ENCODE results near the gene SSB. TPM values are rescaled to one million over a fixed set of nuclear protein-coding genes. Genes with fewer than 3 reads are reported as not detected.
"Not testable (repeated sequence)": the region's sequence is repeated elsewhere in the genome, so short reads cannot be mapped to it uniquely, and the experiment has no call there.

SSB gene
- total RNA-seq, 2 experiments from 2014 or later, result 122 to 124 TPM

DNA sequence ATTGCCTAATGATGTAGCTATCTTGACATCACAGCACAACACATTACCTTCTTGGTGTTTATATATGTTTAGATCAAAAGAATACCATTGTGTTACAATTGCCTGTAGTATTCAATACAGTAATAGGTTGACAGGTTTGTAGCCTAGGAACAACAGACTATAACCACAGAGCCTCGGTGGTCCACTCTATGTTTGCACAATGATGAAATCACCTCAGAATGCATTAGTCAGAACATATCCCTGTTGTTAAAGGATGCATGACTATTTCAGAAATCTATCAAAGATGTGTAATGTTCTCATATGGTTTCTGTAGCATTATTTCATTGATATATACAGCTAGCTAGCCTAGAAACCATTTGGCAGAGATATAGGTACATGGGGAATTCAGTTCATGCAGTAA lies 17.2 kb downstream of the SSB start:
- DNase-seq, result no peak
- Mint-ChIP-seq H3K27ac (no peak overlapping the region), H3K9me3 (peaks cover 7% of the 10 kb centered on the region), H3K36me3 (peaks cover 56% of the 10 kb centered on the region), H3K27me3 (no peaks in the 10 kb centered on the region), H3K4me1 (peaks cover 23% of the 10 kb centered on the region), H3K4me3 (no peak overlapping the region)

- H3K27ac Mint-ChIP-seq, H3K27me3 Mint-ChIP-seq, H3K9me3 Mint-ChIP-seq, H3K4me3 Mint-ChIP-seq, DNase-seq: not testable (repeated sequence)
- H3K36me3 Mint-ChIP-seq, result peaks cover 57% of the 10 kb centered on the region
- H3K4me1 Mint-ChIP-seq, result peaks cover 33% of the 10 kb centered on the region
Measured at GRCh38 chr2:169816961-169817360, 18.3 kb downstream of the SSB start.

DNA sequence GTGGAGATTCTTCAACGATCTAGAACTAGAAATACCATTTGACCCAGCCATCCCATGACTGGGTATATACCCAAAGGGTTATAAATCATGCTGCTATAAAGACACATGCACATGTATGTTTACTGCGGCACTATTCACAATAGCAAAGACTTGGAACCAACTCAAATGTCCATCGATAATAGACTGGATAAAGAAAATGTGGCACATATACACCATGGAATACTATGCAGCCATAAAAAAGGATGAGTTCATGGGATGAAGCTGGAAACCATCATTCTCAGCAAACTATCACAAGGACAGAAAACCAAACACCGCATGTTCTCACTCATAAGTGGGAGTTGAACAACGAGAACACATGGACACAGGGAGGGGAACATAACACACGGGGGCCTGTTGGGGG lies 18.7 kb downstream of the SSB start:
- not testable (repeated sequence) for H3K27ac Mint-ChIP-seq, DNase-seq, H3K4me3 Mint-ChIP-seq, H3K27me3 Mint-ChIP-seq, H3K9me3 Mint-ChIP-seq
- peaks cover 35% of the 10 kb centered on the region for H3K4me1 Mint-ChIP-seq
- H3K36me3 Mint-ChIP-seq, result peaks cover 54% of the 10 kb centered on the region

GRCh38 chr2:169818241-169818640 lies 19.6 kb downstream of the SSB start:
- peaks cover 7% of the 10 kb centered on the region for H3K9me3 Mint-ChIP-seq
- H3K36me3 Mint-ChIP-seq, result peaks cover 58% of the 10 kb centered on the region
- H3K27me3 Mint-ChIP-seq, result no peaks in the 10 kb centered on the region
- H3K27ac Mint-ChIP-seq, result no peak overlapping the region
- DNase-seq, result no peak
- H3K4me1 Mint-ChIP-seq, result peaks cover 44% of the 10 kb centered on the region
- H3K4me3 Mint-ChIP-seq, result no peak overlapping the region

DNA sequence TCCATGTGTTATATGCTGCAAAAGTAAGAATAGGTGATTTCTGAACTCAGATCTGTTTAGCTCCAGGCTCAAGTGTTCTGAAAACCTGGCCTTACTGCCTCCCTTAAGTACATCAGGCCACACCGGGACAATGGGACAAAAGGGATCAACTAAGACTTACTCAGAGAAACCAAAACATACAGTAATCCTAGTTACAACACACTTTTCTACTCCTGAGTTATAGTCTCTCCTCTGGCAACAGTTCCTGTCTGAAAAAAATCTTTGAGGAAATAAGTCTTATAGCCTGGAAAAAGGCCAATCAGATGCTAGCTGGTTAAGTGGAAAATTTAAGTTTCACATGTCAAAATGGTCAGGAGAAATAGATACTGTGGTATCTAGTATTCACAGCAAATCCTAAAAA lies 20.4 kb downstream of the SSB start:
- H3K27me3 Mint-ChIP-seq, result no peaks in the 10 kb centered on the region
- peaks cover 63% of the 10 kb centered on the region for H3K36me3 Mint-ChIP-seq
- peaks cover 52% of the 10 kb centered on the region for H3K4me1 Mint-ChIP-seq
- H3K9me3 Mint-ChIP-seq, result peaks cover 7% of the 10 kb centered on the region
- H3K27ac Mint-ChIP-seq, result peak overlapping the region; percentile 32
- no peak for DNase-seq
- no peak overlapping the region for H3K4me3 Mint-ChIP-seq

DNA sequence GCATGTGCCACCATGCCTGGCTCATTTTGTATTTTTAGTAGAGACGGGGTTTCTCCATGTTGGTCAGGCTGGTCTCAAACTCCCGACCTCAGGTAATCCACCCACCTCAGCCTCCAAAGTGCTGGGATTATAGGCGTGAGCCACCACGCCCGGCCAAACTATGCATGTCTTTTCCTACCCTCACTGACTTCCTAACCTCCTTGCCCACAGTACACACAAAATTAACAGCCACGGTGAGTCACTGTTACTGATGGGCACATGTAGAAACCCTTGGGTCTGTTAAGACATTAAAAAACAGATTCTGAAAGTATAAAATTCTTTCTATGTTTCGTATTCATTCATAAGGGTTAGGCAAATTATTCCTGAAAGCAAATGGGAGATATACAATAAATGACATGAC lies 21.4 kb downstream of the SSB start:
- not testable (repeated sequence) for H3K27me3 Mint-ChIP-seq, H3K4me3 Mint-ChIP-seq, H3K9me3 Mint-ChIP-seq
- DNase-seq, result peak; percentile 18
- Mint-ChIP-seq H3K36me3 (peaks cover 59% of the 10 kb centered on the region), H3K4me1 (peaks cover 55% of the 10 kb centered on the region), H3K27ac (peak overlapping the region; percentile 26)

GRCh38 chr2:169822036-169822435 lies 23.4 kb downstream of the SSB start:
- no peaks in the 10 kb centered on the region for H3K27me3 Mint-ChIP-seq
- no peak overlapping the region for H3K27ac Mint-ChIP-seq
- DNase-seq, result no peak
- H3K4me1 Mint-ChIP-seq, result peaks cover 54% of the 10 kb centered on the region
- H3K36me3 Mint-ChIP-seq, result peaks cover 44% of the 10 kb centered on the region
- H3K9me3 Mint-ChIP-seq, result peaks cover 5% of the 10 kb centered on the region
- no peak overlapping the region for H3K4me3 Mint-ChIP-seq

GRCh38 chr2:169822785-169823392 lies 24.2 kb downstream of the SSB start:
- Mint-ChIP-seq H3K4me1 (peaks cover 56% of the 10 kb centered on the region), H3K27ac (peak overlapping the region; percentile 35), H3K4me3 (peak overlapping the region; percentile 93), H3K36me3 (peaks cover 35% of the 10 kb centered on the region), H3K27me3 (no peaks in the 10 kb centered on the region), H3K9me3 (no peaks in the 10 kb centered on the region)
- DNase-seq, result no peak

DNA sequence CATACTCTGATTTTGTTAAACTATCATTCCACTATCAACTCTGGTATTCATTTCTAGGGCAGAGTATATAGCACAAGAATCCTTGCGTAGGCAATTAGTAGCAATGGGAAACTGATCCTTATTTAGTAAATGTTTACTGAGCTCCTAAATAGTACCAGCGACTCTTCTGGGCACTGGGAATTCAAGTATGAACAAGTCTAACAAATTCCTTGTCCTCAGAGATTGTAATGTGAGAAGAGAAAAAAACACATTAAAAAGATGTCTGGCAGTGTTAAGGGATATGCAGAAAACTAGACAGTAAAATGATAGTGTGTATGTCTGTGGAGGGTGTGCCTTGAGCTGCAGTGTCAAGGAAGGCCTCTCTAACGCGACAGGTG lies 25.3 kb downstream of the SSB start:
- Mint-ChIP-seq H3K4me3 (peak overlapping the region; percentile 93), H3K36me3 (peaks cover 30% of the 10 kb centered on the region), H3K27ac (peak overlapping the region; percentile 88), H3K9me3 (no peaks in the 10 kb centered on the region), H3K27me3 (no peaks in the 10 kb centered on the region), H3K4me1 (peaks cover 62% of the 10 kb centered on the region)
- DNase-seq, result no peak

GRCh38 chr2:169824373-169825333 lies 26.0 kb downstream of the SSB start, which contains the start of gene METTL5:
Gene METTL5, minus strand, starts transcription at chr2:169824905. Its CDS starts 308 bp downstream, at chr2:169824597.
- peaks cover 59% of the 10 kb centered on the region for H3K4me1 Mint-ChIP-seq
- peak within 1 kb of the TSS; percentile 93 for H3K4me3 Mint-ChIP-seq
- peak; percentile 88 for DNase-seq
- H3K9me3 Mint-ChIP-seq, result no peaks in the 10 kb centered on the region
- H3K27ac Mint-ChIP-seq, result peak within 1 kb of the TSS; percentile 91
- H3K36me3 Mint-ChIP-seq, result peaks cover 27% of the 10 kb centered on the region
- H3K27me3 Mint-ChIP-seq, result no peaks in the 10 kb centered on the region

DNA sequence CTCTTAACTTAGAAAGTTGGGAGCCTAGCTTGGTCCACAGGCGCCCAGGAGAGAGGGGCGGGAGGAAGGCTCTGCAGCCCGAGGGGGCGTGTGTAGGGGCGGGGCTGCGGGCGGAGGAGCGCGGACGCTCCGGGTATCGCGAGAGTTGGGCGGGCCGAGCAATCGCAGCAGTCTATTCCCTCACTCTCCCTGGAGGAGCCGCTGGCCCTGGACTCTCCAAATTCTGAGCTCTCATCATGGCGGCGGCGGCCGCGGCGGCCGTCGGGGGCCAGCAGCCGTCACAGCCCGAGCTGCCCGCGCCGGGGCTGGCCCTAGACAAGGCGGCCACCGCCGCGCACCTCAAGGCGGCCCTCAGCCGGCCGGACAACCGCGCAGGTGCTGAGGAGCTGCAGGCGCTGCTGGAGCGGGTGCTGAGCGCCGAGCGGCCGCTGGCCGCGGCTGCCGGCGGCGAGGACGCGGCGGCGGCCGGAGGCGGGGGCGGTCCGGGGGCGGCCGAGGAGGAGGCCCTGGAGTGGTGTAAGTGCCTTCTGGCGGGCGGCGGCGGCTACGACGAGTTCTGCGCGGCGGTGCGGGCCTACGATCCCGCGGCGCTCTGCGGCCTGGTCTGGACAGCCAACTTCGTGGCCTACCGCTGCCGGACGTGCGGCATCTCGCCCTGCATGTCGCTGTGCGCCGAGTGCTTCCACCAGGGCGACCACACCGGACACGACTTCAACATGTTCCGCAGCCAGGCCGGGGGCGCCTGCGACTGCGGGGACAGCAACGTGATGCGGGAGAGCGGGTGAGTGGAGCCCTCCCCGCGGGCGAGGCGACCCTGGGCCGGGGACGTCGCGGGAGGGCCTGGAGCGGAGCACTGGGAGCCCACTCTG lies 28.8 kb downstream of the SSB start, which contains the start of gene UBR3:
Gene UBR3 (plus strand): TSS at position 183 of the 869 bp plus-strand sequence. CDS start 54 bp downstream, at position 237.
- H3K9me3 Mint-ChIP-seq, result no peaks in the 10 kb centered on the region
- peak; percentile 92 for DNase-seq
- peaks cover 56% of the 10 kb centered on the region for H3K4me1 Mint-ChIP-seq
- no peaks in the 10 kb centered on the region for H3K27me3 Mint-ChIP-seq
- peak within 1 kb of the TSS; percentile 81 for H3K27ac Mint-ChIP-seq
- peak within 1 kb of the TSS; percentile 92 for H3K4me3 Mint-ChIP-seq
- peaks cover 14% of the 10 kb centered on the region for H3K36me3 Mint-ChIP-seq

GRCh38 chr2:169828141-169828811 lies 29.6 kb downstream of the SSB start:
- Mint-ChIP-seq H3K36me3 (peaks cover 9% of the 10 kb centered on the region), H3K4me3 (peak overlapping the region; percentile 92), H3K9me3 (no peaks in the 10 kb centered on the region), H3K27ac (peak overlapping the region; percentile 81), H3K4me1 (peaks cover 54% of the 10 kb centered on the region), H3K27me3 (no peaks in the 10 kb centered on the region)
- DNase-seq, result peak; percentile 42

DNA sequence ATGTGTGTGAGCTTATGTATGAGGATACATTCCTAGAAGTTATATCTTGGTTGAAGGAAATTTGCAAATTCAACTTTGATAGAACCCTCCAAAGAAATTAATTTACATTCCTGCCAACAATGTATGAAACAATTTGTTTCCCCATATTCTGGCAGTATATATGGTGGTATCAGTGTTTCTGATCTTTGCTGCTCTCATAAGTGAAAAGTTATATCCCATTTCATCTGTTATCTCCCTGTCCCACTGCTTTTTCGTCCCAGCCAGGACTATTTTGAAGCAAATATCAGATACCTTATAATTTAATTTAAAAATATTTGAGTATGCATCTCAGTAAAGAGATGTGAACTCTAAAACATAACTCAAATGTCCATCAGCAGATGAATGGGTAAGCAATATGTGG lies 35.7 kb downstream of the SSB start:
- Mint-ChIP-seq H3K27me3 (no peaks in the 10 kb centered on the region), H3K9me3 (no peaks in the 10 kb centered on the region), H3K4me3 (no peak overlapping the region), H3K36me3 (peaks cover 6% of the 10 kb centered on the region), H3K27ac (no peak overlapping the region), H3K4me1 (peaks cover 40% of the 10 kb centered on the region)
- no peak for DNase-seq

- no peaks in the 10 kb centered on the region for H3K9me3 Mint-ChIP-seq
- peaks cover 17% of the 10 kb centered on the region for H3K4me1 Mint-ChIP-seq
- no peak overlapping the region for H3K4me3 Mint-ChIP-seq
- H3K27me3 Mint-ChIP-seq, result no peaks in the 10 kb centered on the region
- H3K27ac Mint-ChIP-seq, result no peak overlapping the region
- peaks cover 17% of the 10 kb centered on the region for H3K36me3 Mint-ChIP-seq
- no peak for DNase-seq
Measured at GRCh38 chr2:169838743-169839489, 40.2 kb downstream of the SSB start.

All from activated naive CD8-positive, alpha-beta T cell treated with anti-CD3 and anti-CD28 coated beads for 36 hours (primary cell).